ENCODE results near the gene LSM7.

- TF ChIP-seq CTCF (IDR thresholded peaks at IDR 0.05) (no peak), POLR2A (IDR thresholded peaks at IDR 0.05) (no peak)
Observed at GRCh38 chr19:2325281-2326046, 2.9 kb downstream of the LSM7 start.
